ENCODE results near the gene PFKP.

Gene PFKP

DNA sequence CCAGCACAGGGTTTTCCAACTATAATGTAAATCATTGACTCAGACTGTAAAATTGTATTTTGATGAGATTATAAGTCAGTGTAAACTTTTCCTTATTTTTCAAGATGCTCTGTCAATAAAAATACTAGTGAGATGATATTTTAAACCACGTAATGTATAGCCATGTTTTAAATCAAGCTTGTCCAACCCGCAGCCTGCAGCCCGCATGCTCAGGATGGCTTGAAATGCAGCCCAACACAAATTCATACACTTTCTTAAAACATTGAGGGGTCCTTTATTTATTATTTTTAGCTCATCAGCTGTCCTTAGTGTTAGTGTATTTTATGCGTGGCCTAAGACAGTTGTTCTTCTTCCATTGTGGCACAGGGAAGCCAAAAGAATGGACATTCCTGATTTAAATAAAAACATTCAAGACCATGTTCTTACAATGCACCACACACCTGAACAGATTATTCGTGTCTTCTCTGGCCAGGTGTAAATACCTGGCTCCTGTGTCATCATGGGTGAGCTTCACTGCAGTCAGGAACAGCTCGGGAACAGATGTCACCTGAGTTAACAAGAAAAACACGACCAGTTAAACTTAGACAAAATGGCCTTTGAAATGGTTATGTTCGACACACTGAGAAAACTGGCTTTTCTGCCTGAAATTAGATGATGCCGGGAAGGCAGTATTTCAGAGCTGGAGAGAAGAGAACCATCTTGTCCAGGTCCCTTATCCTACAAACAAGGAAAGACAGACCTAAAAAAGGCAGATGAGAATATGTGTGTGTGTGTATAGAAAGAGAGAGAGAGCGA, 99.3 kb downstream of the PFKP start:
- TF ChIP-seq GABPA (IDR thresholded peaks at IDR 0.05; ENCODE audit: low read depth): no peak
- no peak for TF ChIP-seq REST (IDR thresholded peaks at IDR 0.05; ENCODE audit: insufficient replicate concordance, low read depth)
- TF ChIP-seq POLR2AphosphoS5 (IDR thresholded peaks at IDR 0.05; ENCODE audit: low read depth): no peak
- no peak for TF ChIP-seq SPI1 (IDR thresholded peaks at IDR 0.05; ENCODE audit: borderline replicate concordance, low read depth)
- TF ChIP-seq CTCF (IDR thresholded peaks at IDR 0.05; ENCODE audit: insufficient read depth, low read length): no peak
- Histone ChIP-seq H3K27me3 (ENCODE audit: insufficient read depth, poor library complexity, severe bottlenecking) (no peaks in the 10 kb centered on the region), H3K4me3 (replicated peaks; ENCODE audit: insufficient read depth, low read length) (no peak overlapping the region), H3K27ac (replicated peaks) (no peak overlapping the region)
- DNase-seq (ENCODE audit: low read depth in 1 of 2, low spot score in 1 of 2): no peak

DNA sequence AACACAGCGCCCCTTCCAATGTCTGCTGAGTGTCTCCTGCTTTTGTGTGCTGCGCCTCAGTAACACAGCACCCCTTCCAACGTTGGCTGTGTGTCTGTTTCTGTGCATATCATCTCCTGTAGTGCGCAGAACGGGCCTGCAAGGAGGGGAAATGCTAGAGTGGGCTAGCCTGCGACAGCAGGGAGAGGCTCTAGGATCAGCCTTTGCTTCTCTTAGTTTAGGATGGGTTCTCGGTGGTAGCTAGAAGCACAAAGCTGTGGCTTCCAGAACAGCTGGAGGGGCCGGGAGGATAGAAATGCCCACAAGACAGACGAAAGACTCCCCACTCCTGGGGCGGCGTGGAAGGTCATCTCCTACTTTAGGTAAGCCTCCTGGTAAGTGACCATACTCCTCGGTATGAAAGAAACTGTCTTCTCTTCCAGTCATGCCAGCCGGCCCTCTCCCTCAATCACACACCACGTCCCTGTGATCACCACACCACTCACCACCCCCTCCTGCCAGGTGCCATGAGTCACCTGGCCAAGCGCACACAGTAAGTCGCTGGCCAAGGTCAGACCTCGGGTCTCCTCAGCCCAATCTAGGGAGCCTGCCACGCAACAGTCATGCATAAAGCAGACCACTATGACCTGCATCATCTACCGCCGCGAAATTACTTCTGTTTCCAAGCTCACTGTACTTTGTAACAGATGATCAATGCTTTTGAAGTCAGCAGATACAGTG, 100.4 kb downstream of the PFKP start:
- H3K27ac ChIP-seq (replicated peaks): no peak overlapping the region
- DNase-seq (ENCODE audit: low read depth in 1 of 2, low spot score in 1 of 2): no peak
- TF ChIP-seq SPI1 (IDR thresholded peaks at IDR 0.05; ENCODE audit: borderline replicate concordance, low read depth) (no peak), CTCF (IDR thresholded peaks at IDR 0.05; ENCODE audit: insufficient read depth, low read length) (no peak), GABPA (IDR thresholded peaks at IDR 0.05; ENCODE audit: low read depth) (no peak), REST (IDR thresholded peaks at IDR 0.05; ENCODE audit: insufficient replicate concordance, low read depth) (no peak), POLR2AphosphoS5 (IDR thresholded peaks at IDR 0.05; ENCODE audit: low read depth) (no peak)
- H3K27me3 ChIP-seq (ENCODE audit: insufficient read depth, poor library complexity, severe bottlenecking): no peaks in the 10 kb centered on the region
- no peak overlapping the region for H3K4me3 ChIP-seq (replicated peaks; ENCODE audit: insufficient read depth, low read length)

DNA sequence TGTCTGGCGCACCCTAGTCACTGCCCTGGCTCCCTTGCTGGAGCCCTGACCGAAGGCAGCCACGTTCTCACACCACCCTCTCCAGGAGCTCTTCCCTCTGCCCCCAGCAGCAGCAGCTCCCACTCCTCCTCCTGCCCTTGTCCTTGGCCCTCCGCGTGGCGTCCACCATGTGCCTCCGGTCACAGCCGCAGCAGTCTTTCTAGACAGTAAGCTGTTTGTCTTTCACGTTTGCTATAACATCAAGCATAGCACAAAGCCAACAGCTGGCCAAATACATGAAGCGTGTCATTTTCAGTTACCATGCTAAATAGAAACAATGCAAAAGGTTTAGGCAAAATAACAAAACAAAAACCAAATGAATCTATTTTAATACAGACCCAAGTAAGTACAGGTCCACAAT, 101.9 kb downstream of the PFKP start:
- no peak for DNase-seq (ENCODE audit: low read depth in 1 of 2, low spot score in 1 of 2)

More for the DNA sequence above, 101.9 kb downstream of the PFKP start:
- H3K27ac ChIP-seq (replicated peaks): no peak overlapping the region
- no peak overlapping the region for H3K4me3 ChIP-seq (replicated peaks; ENCODE audit: insufficient read depth, low read length)
- no peaks in the 10 kb centered on the region for H3K27me3 ChIP-seq (ENCODE audit: insufficient read depth, poor library complexity, severe bottlenecking)
- TF ChIP-seq REST (IDR thresholded peaks at IDR 0.05; ENCODE audit: insufficient replicate concordance, low read depth) (no peak), GABPA (IDR thresholded peaks at IDR 0.05; ENCODE audit: low read depth) (no peak), POLR2AphosphoS5 (IDR thresholded peaks at IDR 0.05; ENCODE audit: low read depth) (no peak), SPI1 (IDR thresholded peaks at IDR 0.05; ENCODE audit: borderline replicate concordance, low read depth) (no peak), CTCF (IDR thresholded peaks at IDR 0.05; ENCODE audit: insufficient read depth, low read length) (no peak)

All from HL-60 (cell line).